Progenitor cell of endocrine pancreas (in vitro differentiated cells): ENCODE measurements around the gene SH3RF1. TPM values are rescaled to one million over a fixed set of nuclear protein-coding genes. Genes with fewer than 3 reads are reported as not detected.
A peak's percentile ranks its signal among the peaks of the same experiment; 100 is the strongest.
"Not testable (repeated sequence)": the region's sequence is repeated elsewhere in the genome, so short reads cannot be mapped to it uniquely, and the experiment has no call there.

Experiments used
- DNase-seq: peaks from one replicate; pipeline ENCODE4 v3.0.0; 2021; ENCODE audit warnings: low spot score; ENCODE audit not compliant: unreplicated experiment
- H3K27ac Mint-ChIP-seq: 2 replicates; pipeline ENCODE4 v1.8.0; 2021; ENCODE audit warnings: mild to moderate bottlenecking, moderate library complexity, mixed read lengths
- H3K27me3 Mint-ChIP-seq: 2 replicates; pipeline ENCODE4 v1.8.0; 2021; ENCODE audit warnings: mixed read lengths
- H3K36me3 Mint-ChIP-seq: 2 replicates; pipeline ENCODE4 v1.8.0; 2022; ENCODE audit warnings: mixed read lengths; ENCODE audit not compliant: insufficient read depth
- H3K4me1 Mint-ChIP-seq: 2 replicates; pipeline ENCODE4 v1.8.0; 2021; ENCODE audit warnings: low read depth, mixed read lengths
- H3K4me3 Mint-ChIP-seq: 2 replicates; pipeline ENCODE4 v1.8.0; 2021; ENCODE audit warnings: low read depth, mild to moderate bottlenecking, moderate library complexity, mixed read lengths
- H3K9me3 Mint-ChIP-seq: 2 replicates; pipeline ENCODE4 v1.8.0; 2021; ENCODE audit warnings: low read depth, mixed read lengths
- CTCF ChIP-seq: fragments of 200-600 bp; sonication (generic); IDR thresholded peaks from one replicate; pipeline ENCODE4 v1.5.0; 2021; ENCODE audit warnings: antibody characterized with exemption, mild to moderate bottlenecking; ENCODE audit not compliant: unreplicated experiment
- total RNA-seq: library from RNA; stranded (reverse); gene quantifications from 2 replicates; pipeline ENCODE4 v1.2.1, GENCODE V29; 2021

The SH3RF1 gene
- total RNA-seq, 1 donor from 2014 or later, result 31.1 TPM

GRCh38 chr4:169208090-169208455, 62.7 kb downstream of the SH3RF1 start:
- peaks cover 5% of the 10 kb centered on the region for H3K36me3 Mint-ChIP-seq
- no peak overlapping the region for H3K4me3 Mint-ChIP-seq
- H3K27me3 Mint-ChIP-seq, result no peaks in the 10 kb centered on the region
- DNase-seq, result no peak
- no peak overlapping the region for H3K27ac Mint-ChIP-seq
- no peaks in the 10 kb centered on the region for H3K9me3 Mint-ChIP-seq
- no peak for TF ChIP-seq CTCF
- H3K4me1 Mint-ChIP-seq, result peaks cover 33% of the 10 kb centered on the region

GRCh38 chr4:169207436-169208089, 63.2 kb downstream of the SH3RF1 start:
- H3K9me3 Mint-ChIP-seq, result no peaks in the 10 kb centered on the region

GRCh38 chr4:169205744-169206080, 65.0 kb downstream of the SH3RF1 start:
- DNase-seq, result no peak
- peaks cover 5% of the 10 kb centered on the region for H3K36me3 Mint-ChIP-seq
- TF ChIP-seq CTCF, result no peak
- no peak overlapping the region for H3K27ac Mint-ChIP-seq
- H3K4me1 Mint-ChIP-seq, result peaks cover 48% of the 10 kb centered on the region
- H3K4me3 Mint-ChIP-seq, result no peak overlapping the region
- no peaks in the 10 kb centered on the region for H3K9me3 Mint-ChIP-seq
- no peaks in the 10 kb centered on the region for H3K27me3 Mint-ChIP-seq

More at GRCh38 chr4:169207436-169208089, 63.2 kb downstream of the SH3RF1 start:
- no peak overlapping the region for H3K27ac Mint-ChIP-seq
- no peak for TF ChIP-seq CTCF
- peaks cover 35% of the 10 kb centered on the region for H3K4me1 Mint-ChIP-seq
- H3K27me3 Mint-ChIP-seq, result no peaks in the 10 kb centered on the region
- H3K4me3 Mint-ChIP-seq, result no peak overlapping the region
- no peak for DNase-seq
- peaks cover 5% of the 10 kb centered on the region for H3K36me3 Mint-ChIP-seq

GRCh38 chr4:169205075-169205743, 65.5 kb downstream of the SH3RF1 start:
- H3K36me3 Mint-ChIP-seq, result peaks cover 3% of the 10 kb centered on the region
- peaks cover 53% of the 10 kb centered on the region for H3K4me1 Mint-ChIP-seq
- no peak for DNase-seq
- no peaks in the 10 kb centered on the region for H3K27me3 Mint-ChIP-seq
- TF ChIP-seq CTCF, result no peak
- H3K9me3 Mint-ChIP-seq, result no peaks in the 10 kb centered on the region
- H3K4me3 Mint-ChIP-seq, result no peak overlapping the region
- H3K27ac Mint-ChIP-seq, result peak overlapping the region; percentile 7

GRCh38 chr4:169203891-169204290, 66.9 kb downstream of the SH3RF1 start:
- peaks cover 2% of the 10 kb centered on the region for H3K36me3 Mint-ChIP-seq
- DNase-seq, result no peak
- H3K4me1 Mint-ChIP-seq, result peaks cover 45% of the 10 kb centered on the region
- no peaks in the 10 kb centered on the region for H3K9me3 Mint-ChIP-seq
- H3K27me3 Mint-ChIP-seq, result no peaks in the 10 kb centered on the region
- no peak for TF ChIP-seq CTCF
- H3K27ac Mint-ChIP-seq, result peak overlapping the region; percentile 50
- H3K4me3 Mint-ChIP-seq, result no peak overlapping the region

- H3K27ac Mint-ChIP-seq, H3K36me3 Mint-ChIP-seq, H3K27me3 Mint-ChIP-seq, H3K4me3 Mint-ChIP-seq, H3K9me3 Mint-ChIP-seq, DNase-seq: not testable (repeated sequence)
- peaks cover 41% of the 10 kb centered on the region for H3K4me1 Mint-ChIP-seq
These were observed 67.5 kb downstream of the SH3RF1 start for GRCh38 chr4:169203278-169203677.
